SK-N-SH (cell line): ENCODE measurements around the gene SUMO1. TPM values are rescaled to one million over a fixed set of nuclear protein-coding genes. Genes with fewer than 3 reads are reported as not detected.

Source experiments
- CTCF ChIA-PET: fragments of 300-600, 350-600 bp; formaldehyde crosslinking; extraction: SDS; loops from one replicate; lab custom pipeline; 2021; lab: Yijun Ruan, JAX
- POLR2A ChIA-PET: fragments of 350-600 bp; sonication (Branson Sonifier 250); formaldehyde crosslinking; extraction: SDS; loops from one replicate; lab custom pipeline; 2020; ENCODE audit warnings: antibody characterized with exemption, inconsistent platforms; lab: Yijun Ruan, JAX
- DNase-seq: peaks from one replicate; pipeline ENCODE4 v3.0.0; 2012
- H2AFZ ChIP-seq: fragments of 200-600 bp; sonication (generic); 2 replicates; pipeline ENCODE4 v1.8.1; 2016; ENCODE audit warnings: antibody characterized with exemption, mild to moderate bottlenecking, low read depth
- H3F3A ChIP-seq: fragments of 200-600 bp; sonication (generic); replicated peaks from 2 replicates; pipeline ENCODE3; 2016; ENCODE audit warnings: antibody characterized with exemption, mild to moderate bottlenecking; ENCODE audit not compliant: insufficient read depth
- H3K27ac ChIP-seq, 2 experiments: fragments of 200-500 bp in 1 of 2; fragments of 200-600 bp in 1 of 2; sonication (Bioruptor generic) in 1 of 2; sonication (generic), shearing (Covaris generic) in 1 of 2; 2 replicates each; pipeline versions ENCODE4 v1.5.1 to v1.6.1; 2014 to 2016; ENCODE audit warnings: low read depth in 2 of 2, inconsistent platforms in 1 of 2, low read length in 1 of 2, mild to moderate bottlenecking in 1 of 2, mixed read lengths in 1 of 2
- H3K27me3 ChIP-seq: fragments of 200-600 bp; sonication (generic), shearing (Covaris generic); 2 replicates; pipeline ENCODE4 v1.6.1; 2016; ENCODE audit warnings: mixed run types; ENCODE audit not compliant: insufficient read depth
- H3K36me3 ChIP-seq, 2 experiments: fragments of 200-500 bp in 1 of 2; fragments of 200-600 bp in 1 of 2; sonication (Bioruptor generic) in 1 of 2; sonication (generic) in 1 of 2; replicated peaks in 1 of 2; 2 replicates each; pipeline versions ENCODE3 to v1.5.1; 2014 to 2016; ENCODE audit warnings: low read length in 1 of 2, mild to moderate bottlenecking in 1 of 2; ENCODE audit not compliant: insufficient read depth in 2 of 2, control insufficient read depth in 1 of 2
- H3K4me1 ChIP-seq, 2 experiments: fragments of 200-500 bp in 1 of 2; fragments of 200-600 bp in 1 of 2; sonication (Bioruptor generic) in 1 of 2; sonication (generic), shearing (Covaris generic) in 1 of 2; 2 replicates each; pipeline versions ENCODE4 v1.5.1 to v1.6.1; 2014 to 2016; ENCODE audit warnings: low read depth in 1 of 2, low read length in 1 of 2, mixed run types in 1 of 2; ENCODE audit not compliant: insufficient read depth in 2 of 2, control insufficient read depth in 1 of 2
- H3K4me2 ChIP-seq: fragments of 200-600 bp; sonication (generic), shearing (Covaris generic); 2 replicates; pipeline ENCODE4 v1.6.1; 2017; ENCODE audit warnings: mixed run types
- H3K4me3 ChIP-seq, 2 experiments: fragments of 200-500 bp in 1 of 2; fragments of 200-600 bp in 1 of 2; sonication (Bioruptor generic) in 1 of 2; sonication (generic), shearing (Covaris generic) in 1 of 2; 2 replicates each; pipeline versions ENCODE4 v1.5.1 to v1.8.1; 2014 to 2016; ENCODE audit warnings: low read depth in 2 of 2, inconsistent platforms in 1 of 2, low read length in 1 of 2, mild to moderate bottlenecking in 1 of 2, mixed read lengths in 1 of 2, moderate library complexity in 1 of 2
- H3K79me2 ChIP-seq: fragments of 200-600 bp; sonication (generic); 2 replicates; pipeline ENCODE4 v1.8.1; 2017; ENCODE audit warnings: mild to moderate bottlenecking; ENCODE audit not compliant: insufficient read depth
- H3K9ac ChIP-seq: fragments of 200-600 bp; sonication (generic); 2 replicates; pipeline ENCODE4 v1.6.1; 2017; ENCODE audit warnings: mixed run types
- H3K9me2 ChIP-seq: fragments of 200-600 bp; sonication (generic); 2 replicates; pipeline ENCODE4 v1.6.1; 2017; ENCODE audit warnings: mixed run types
- H3K9me3 ChIP-seq: fragments of 200-600 bp; sonication (generic); 2 replicates; pipeline ENCODE4 v1.6.1; 2017; ENCODE audit warnings: mixed run types, mild to moderate bottlenecking, moderate library complexity
- H4K20me1 ChIP-seq: fragments of 200-600 bp; sonication (generic); 2 replicates; pipeline ENCODE4 v1.6.1; 2017; ENCODE audit warnings: mild to moderate bottlenecking, mixed run types; ENCODE audit not compliant: insufficient read depth
- CHD2 ChIP-seq: fragments of 150-350 bp; IDR thresholded peaks from 2 replicates; pipeline ENCODE4 v1.6.1; 2018; ENCODE audit warnings: low read length; ENCODE audit not compliant: partially characterized antibody
- CTCF ChIP-seq: fragments of 200-600 bp; sonication (generic); IDR thresholded peaks from 2 replicates; pipeline ENCODE4 v1.6.1; 2017; ENCODE audit warnings: antibody characterized with exemption, mild to moderate bottlenecking, moderate library complexity
- ELF1 ChIP-seq: IDR thresholded peaks from 2 replicates; pipeline ENCODE4 v1.4.0; 2012
- EP300 ChIP-seq, 2 experiments: IDR thresholded peaks; 2 replicates each; pipeline versions ENCODE4 v1.4.0 to v1.6.1; 2012; ENCODE audit warnings: borderline replicate concordance in 1 of 2, low read depth in 1 of 2, low read length in 1 of 2
- EZH2phosphoT487 ChIP-seq: fragments of 200-600 bp; sonication (generic); IDR thresholded peaks from 2 replicates; pipeline ENCODE4 v1.6.1; 2017; ENCODE audit warnings: low read depth, mixed run types, mild to moderate bottlenecking, antibody characterized with exemption, moderate library complexity, borderline replicate concordance
- FOSL2 ChIP-seq: IDR thresholded peaks from 2 replicates; pipeline ENCODE4 v1.4.0; 2012; ENCODE audit warnings: low read depth, mild to moderate bottlenecking, moderate library complexity, borderline replicate concordance
- FOXJ3 ChIP-seq: sonication (generic); formaldehyde crosslinking; IDR thresholded peaks from 2 replicates; pipeline ENCODE4 v1.5.1; 2020; ENCODE audit warnings: mild to moderate bottlenecking, missing genetic modification reagents
- GABPA ChIP-seq: IDR thresholded peaks from 2 replicates; pipeline ENCODE4 v1.4.0; 2012; ENCODE audit warnings: low read depth, mild to moderate bottlenecking
- GATA2 ChIP-seq: sonication (generic); formaldehyde crosslinking; IDR thresholded peaks from 2 replicates; pipeline ENCODE4 v1.5.0; 2020; ENCODE audit warnings: mild to moderate bottlenecking, missing genetic modification reagents
- IRF3 ChIP-seq: fragments of 150-350 bp; IDR thresholded peaks from 2 replicates; pipeline ENCODE4 v1.6.1; 2016; ENCODE audit warnings: mild to moderate bottlenecking, low read depth, low read length
- MEF2A ChIP-seq: IDR thresholded peaks from 2 replicates; pipeline ENCODE4 v1.4.0; 2012; ENCODE audit warnings: low read depth, borderline replicate concordance
- MXI1 ChIP-seq: IDR thresholded peaks from 2 replicates; pipeline ENCODE4 v1.6.1; 2012; ENCODE audit warnings: mild to moderate bottlenecking, low read depth, low read length, improper control_type of control experiment
- NFIC ChIP-seq: IDR thresholded peaks from 2 replicates; pipeline ENCODE4 v1.4.0; 2012; ENCODE audit warnings: borderline replicate concordance
- NRF1 ChIP-seq: IDR thresholded peaks from 2 replicates; pipeline ENCODE4 v1.6.1; 2012; ENCODE audit warnings: low read depth, mild to moderate bottlenecking, low read length
- RAD21 ChIP-seq: IDR thresholded peaks from 2 replicates; pipeline ENCODE4 v1.6.1; 2012; ENCODE audit warnings: mild to moderate bottlenecking, low read length
- RFX5 ChIP-seq: IDR thresholded peaks from 2 replicates; pipeline ENCODE4 v1.6.1; 2012; ENCODE audit warnings: mild to moderate bottlenecking, improper control_type of control experiment, low read length
- SMC3 ChIP-seq: IDR thresholded peaks from 2 replicates; pipeline ENCODE4 v1.6.1; 2012; ENCODE audit warnings: low read depth, low read length, improper control_type of control experiment
- TAF1 ChIP-seq: IDR thresholded peaks from 2 replicates; pipeline ENCODE4 v1.6.1; 2012; ENCODE audit warnings: low read depth, mild to moderate bottlenecking, low read length, moderate library complexity, borderline replicate concordance
- TCF12 ChIP-seq: IDR thresholded peaks from 2 replicates; pipeline ENCODE4 v1.4.0; 2012
- TEAD4 ChIP-seq: IDR thresholded peaks from 2 replicates; pipeline ENCODE4 v1.4.0; 2012; ENCODE audit warnings: mild to moderate bottlenecking, borderline replicate concordance; ENCODE audit not compliant: insufficient read depth
- ZBTB33 ChIP-seq: IDR thresholded peaks from 2 replicates; pipeline ENCODE4 v1.4.0; 2012; ENCODE audit warnings: low read depth, borderline replicate concordance
- WGBS: methylation state at CpG from one replicate; pipeline ENCODE4 v1.1.6; 2017; ENCODE audit warnings: low lambda C conversion rate; 5-methylcytosine and 5-hydroxymethylcytosine counted together
- polyA plus RNA-seq, 3 experiments: library from polyadenylated mRNA; depleted of rRNA; stranded (reverse); fragments of >200 nt; gene quantifications; 2 replicates each; pipeline ENCODE4 v1.2.3, GENCODE V29; 2012
- TF ChIP-seq, protein P1 (sequence below): fragments of 150-350 bp; IDR thresholded peaks from 2 replicates; pipeline ENCODE4 v1.6.1; 2017; ENCODE audit warnings: antibody characterized with exemption, low read length, low read depth, borderline replicate concordance
- TF ChIP-seq, protein P2 (sequence below): IDR thresholded peaks from 2 replicates; pipeline ENCODE4 v1.4.0; 2012; ENCODE audit warnings: low read depth, borderline replicate concordance

SUMO1 gene
- polyA plus RNA-seq, 1 of the 3 experiments (the other 2 are of a cell fraction) = 42.8 TPM

- Histone ChIP-seq H4K20me1 (0 out of 2 replicates have a peak, but pooled peaks cover 5% of the 10 kb centered on the region), H3K4me2 (no peak overlapping the region), H3K79me2 (peaks cover 81% of the 10 kb centered on the region), H3F3A (peaks cover 39% of the 10 kb centered on the region), H3K9me3 (no peaks in the 10 kb centered on the region), H3K27ac (no peak overlapping the region), H3K27me3 (no peaks in the 10 kb centered on the region), H2AFZ (no peak overlapping the region), H3K4me3 (no peak overlapping the region), H3K9me2 (no peaks in the 10 kb centered on the region), H3K36me3 (peaks cover 61 to 78% of the 10 kb centered on the region in 2 experiments), H3K9ac (no peak overlapping the region), H3K4me1 (no peaks in the 10 kb centered on the region; a peak in 1 of 4 replicates)
- CTCF ChIA-PET = no interaction called here
- DNase-seq = no peak
- POLR2A ChIA-PET = no interaction called here
- TF ChIP-seq RAD21 (no peak), ELF1 (no peak), NFIC (no peak), EZH2phosphoT487 (no peak), EP300 (IDR thresholded peaks at IDR 0.05; ENCODE audit: borderline replicate concordance in 1 of 2, low read depth in 1 of 2, low read length in 1 of 2) (no peak), TEAD4 (no peak), SMC3 (no peak), MXI1 (no peak), FOSL2 (no peak), GABPA (no peak), NRF1 (no peak), GATA2 (CRISPR knock-in tag) (no peak), CTCF (no peak)
- TF ChIP-seq, protein P1, sequence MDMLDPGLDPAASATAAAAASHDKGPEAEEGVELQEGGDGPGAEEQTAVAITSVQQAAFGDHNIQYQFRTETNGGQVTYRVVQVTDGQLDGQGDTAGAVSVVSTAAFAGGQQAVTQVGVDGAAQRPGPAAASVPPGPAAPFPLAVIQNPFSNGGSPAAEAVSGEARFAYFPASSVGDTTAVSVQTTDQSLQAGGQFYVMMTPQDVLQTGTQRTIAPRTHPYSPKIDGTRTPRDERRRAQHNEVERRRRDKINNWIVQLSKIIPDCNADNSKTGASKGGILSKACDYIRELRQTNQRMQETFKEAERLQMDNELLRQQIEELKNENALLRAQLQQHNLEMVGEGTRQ = no peak
- TF ChIP-seq, all 33 proteins: peak for 0
Observed at GRCh38 chr2:202286595-202286994, 48.2 kb upstream of the SUMO1 start.

DNA sequence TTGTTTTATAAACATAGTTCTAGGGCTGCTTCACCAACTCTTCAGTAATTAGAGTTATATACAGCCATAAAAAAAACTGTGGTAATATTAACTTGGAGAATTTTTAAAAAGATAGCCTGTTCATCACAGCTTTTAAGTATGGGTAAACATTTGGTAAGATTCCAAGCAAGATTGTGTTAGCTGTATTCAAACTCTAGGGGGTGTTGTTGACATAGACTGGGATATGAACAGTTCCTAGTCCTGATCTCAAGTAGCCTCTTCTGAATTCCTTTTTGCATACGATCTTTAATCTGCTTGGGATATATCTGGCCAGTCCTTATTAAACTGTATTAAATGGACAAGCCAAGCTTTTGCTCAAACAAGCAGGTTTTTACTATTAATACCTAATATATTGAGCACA lies 40.5 kb upstream of the SUMO1 start:
- POLR2A ChIA-PET = no interaction called here
- CTCF ChIA-PET = interaction anchor here (0.6 to 2.3 kb wide), 14 partner anchors 12 to 266 kb away, joined by 3 to 9 read pairs (median 4); partner anchors contain the start of gene BMPR2
- H3K27me3 ChIP-seq = no peaks in the 10 kb centered on the region
- H3K4me3 ChIP-seq = no peak overlapping the region; a peak in 1 of 4 replicates
- peak overlapping the region; percentile 35; the same call in 1 of the 2 replicates for H3K4me2 ChIP-seq
- no peaks in the 10 kb centered on the region for H3K9me3 ChIP-seq
- peak overlapping the region; percentile 19; the same call in 1 of the 2 replicates for H3K9ac ChIP-seq
- peaks cover 78% of the 10 kb centered on the region for H4K20me1 ChIP-seq
- H2AFZ ChIP-seq = no peak overlapping the region
- peaks cover 100% of the 10 kb centered on the region for H3K79me2 ChIP-seq
- H3K27ac ChIP-seq = peak overlapping the region in 1 of 2 experiments; percentile 61; a peak in 2 of 4 replicates
- H3K4me1 ChIP-seq = peaks cover 0 to 13% of the 10 kb centered on the region in 2 experiments; a peak in 2 of 4 replicates
- H3K9me2 ChIP-seq = no peaks in the 10 kb centered on the region
- 33% methylated on average over 1 of the region's 1 CpG for WGBS
- DNase-seq = peak; percentile 53
- peaks cover 50 to 71% of the 10 kb centered on the region in 2 experiments for H3K36me3 ChIP-seq
- peaks cover 31% of the 10 kb centered on the region for H3F3A ChIP-seq
- TF ChIP-seq NRF1 (no peak), TEAD4 (no peak), GATA2 (CRISPR knock-in tag) (no peak), FOXJ3 (CRISPR knock-in tag) (no peak), RFX5 (no peak), IRF3 (no peak), GABPA (no peak), TAF1 (no peak), MEF2A (no peak), ZBTB33 (no peak), TCF12 (no peak), CHD2 (no peak), NFIC (no peak), ELF1 (no peak)
- TF ChIP-seq, protein P2, sequence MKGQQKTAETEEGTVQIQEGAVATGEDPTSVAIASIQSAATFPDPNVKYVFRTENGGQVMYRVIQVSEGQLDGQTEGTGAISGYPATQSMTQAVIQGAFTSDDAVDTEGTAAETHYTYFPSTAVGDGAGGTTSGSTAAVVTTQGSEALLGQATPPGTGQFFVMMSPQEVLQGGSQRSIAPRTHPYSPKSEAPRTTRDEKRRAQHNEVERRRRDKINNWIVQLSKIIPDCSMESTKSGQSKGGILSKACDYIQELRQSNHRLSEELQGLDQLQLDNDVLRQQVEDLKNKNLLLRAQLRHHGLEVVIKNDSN = no peak
